HepG2 (cell line): ENCODE data around the gene GALP. TPM values are rescaled to one million over a fixed set of nuclear protein-coding genes. Genes with fewer than 3 reads are reported as not detected.

Experiments
- FIP1L1 ChIP-seq: fragments of 200-400 bp; formaldehyde crosslinking; IDR thresholded peaks from 2 replicates; pipeline ENCODE4 v1.6.1; 2018; ENCODE audit warnings: low read depth, mild to moderate bottlenecking, low read length, moderate library complexity, borderline replicate concordance; ENCODE audit not compliant: insufficient read depth
- MZF1 ChIP-seq: sonication (generic); formaldehyde crosslinking; IDR thresholded peaks from 2 replicates; pipeline ENCODE4 v1.8.1; 2023; ENCODE audit warnings: mild to moderate bottlenecking, missing genetic modification reagents, borderline replicate concordance
- PPARG ChIP-seq: conservative IDR thresholded peaks from 2 replicates; pipeline ENCODE4 v1.6.1; 2016; ENCODE audit warnings: missing biosample characterization, missing genetic modification reagents
- SNAPC4 ChIP-seq: sonication (generic); formaldehyde crosslinking; IDR thresholded peaks from 2 replicates; pipeline ENCODE4 v1.4.0; 2020; ENCODE audit warnings: mild to moderate bottlenecking, missing genetic modification reagents
- SRSF4 ChIP-seq: fragments of 200-400 bp; formaldehyde crosslinking; IDR thresholded peaks from one replicate; pipeline ENCODE4 v1.6.1; 2018; ENCODE audit warnings: mild to moderate bottlenecking, low read depth, low read length, moderate library complexity; ENCODE audit not compliant: poor library complexity, severe bottlenecking
- ZBED4 ChIP-seq: sonication (generic); formaldehyde crosslinking; IDR thresholded peaks from 2 replicates; pipeline ENCODE4 v1.4.0; 2020; ENCODE audit warnings: missing genetic modification reagents, borderline replicate concordance
- ZNF124 ChIP-seq: sonication (generic); formaldehyde crosslinking; IDR thresholded peaks from 2 replicates; pipeline ENCODE4 v1.4.0; 2020; ENCODE audit warnings: missing genetic modification reagents
- ZNF230 ChIP-seq: sonication (generic); formaldehyde crosslinking; IDR thresholded peaks from 2 replicates; pipeline ENCODE4 v1.4.0; 2020; ENCODE audit warnings: mild to moderate bottlenecking, missing genetic modification reagents
- ZNF430 ChIP-seq: sonication (generic); formaldehyde crosslinking; IDR thresholded peaks from 2 replicates; pipeline ENCODE4 v1.9.0; 2021; ENCODE audit warnings: mild to moderate bottlenecking, missing genetic modification reagents
- ZNF556 ChIP-seq: sonication (generic); formaldehyde crosslinking; IDR thresholded peaks from 2 replicates; pipeline ENCODE4 v1.4.0; 2020; ENCODE audit warnings: mild to moderate bottlenecking, missing genetic modification reagents, borderline replicate concordance
- ZNF672 ChIP-seq: sonication (generic); formaldehyde crosslinking; IDR thresholded peaks from 2 replicates; pipeline ENCODE4 v1.8.1; 2022; ENCODE audit warnings: missing genetic modification reagents
- ZNF720 ChIP-seq: sonication (generic); formaldehyde crosslinking; IDR thresholded peaks from 2 replicates; pipeline ENCODE4 v1.4.0; 2020; ENCODE audit warnings: missing genetic modification reagents
- polyA plus RNA-seq, 8 experiments: library from polyadenylated mRNA; depleted of rRNA in 3 of 8; stranded (reverse) in 7 of 8; unstranded in 1 of 8; fragments of >200 nt; fragmentation: Illumina TruSeq in 4 of 8; extraction: Trizol in 4 of 8; gene quantifications; 2 replicates each; pipeline versions ENCODE4 v1.2.1 to v1.2.3, GENCODE V29; 2011 to 2016; ENCODE audit warnings: low read depth in 4 of 8, missing spikeins in 1 of 8, mixed read lengths in 1 of 8; ENCODE audit not compliant: insufficient read depth in 1 of 8
- total RNA-seq, 5 experiments: library from RNA; depleted of rRNA; stranded (reverse); fragments of >200 nt; fragmentation: Illumina TruSeq; extraction: Trizol; gene quantifications; 2 replicates each; pipeline ENCODE4 v1.2.3, GENCODE V29; 2016; ENCODE audit warnings: low read depth in 1 of 5
- TF ChIP-seq, protein P1 (sequence below): sonication (generic); formaldehyde crosslinking; IDR thresholded peaks from 2 replicates; pipeline ENCODE4 v1.4.0; 2020; ENCODE audit warnings: missing genetic modification reagents, borderline replicate concordance
- TF ChIP-seq, protein P2 (sequence below): sonication (generic); formaldehyde crosslinking; IDR thresholded peaks from 2 replicates; pipeline ENCODE4 v1.4.0; 2020; ENCODE audit warnings: missing genetic modification reagents

Gene GALP
- total and polyA plus RNA-seq, 2 of the 13 experiments (the other 11 are each of a cell fraction or from before 2014, with no cell fraction given): not detected

DNA sequence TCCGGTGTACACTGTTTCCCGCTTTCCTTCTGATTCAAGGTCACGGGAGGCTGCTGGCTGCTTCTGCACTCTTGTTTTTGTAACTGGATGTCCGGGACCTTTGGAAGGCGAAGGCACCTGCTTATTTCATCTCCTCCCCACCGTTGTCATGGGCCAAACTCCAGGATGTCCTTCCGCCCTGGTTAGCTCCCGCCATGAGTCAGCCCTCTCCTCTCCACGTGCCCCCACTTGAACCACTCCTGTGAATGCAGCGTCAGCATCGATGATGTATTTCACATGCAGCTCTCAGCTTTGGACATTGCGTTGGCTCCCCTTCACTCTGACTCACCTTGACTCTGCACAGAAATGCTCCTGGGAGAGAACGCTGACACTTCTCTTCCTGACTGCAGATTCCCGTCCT is 5.5 kb upstream of the GALP start (continued):
- TF ChIP-seq, protein P1, sequence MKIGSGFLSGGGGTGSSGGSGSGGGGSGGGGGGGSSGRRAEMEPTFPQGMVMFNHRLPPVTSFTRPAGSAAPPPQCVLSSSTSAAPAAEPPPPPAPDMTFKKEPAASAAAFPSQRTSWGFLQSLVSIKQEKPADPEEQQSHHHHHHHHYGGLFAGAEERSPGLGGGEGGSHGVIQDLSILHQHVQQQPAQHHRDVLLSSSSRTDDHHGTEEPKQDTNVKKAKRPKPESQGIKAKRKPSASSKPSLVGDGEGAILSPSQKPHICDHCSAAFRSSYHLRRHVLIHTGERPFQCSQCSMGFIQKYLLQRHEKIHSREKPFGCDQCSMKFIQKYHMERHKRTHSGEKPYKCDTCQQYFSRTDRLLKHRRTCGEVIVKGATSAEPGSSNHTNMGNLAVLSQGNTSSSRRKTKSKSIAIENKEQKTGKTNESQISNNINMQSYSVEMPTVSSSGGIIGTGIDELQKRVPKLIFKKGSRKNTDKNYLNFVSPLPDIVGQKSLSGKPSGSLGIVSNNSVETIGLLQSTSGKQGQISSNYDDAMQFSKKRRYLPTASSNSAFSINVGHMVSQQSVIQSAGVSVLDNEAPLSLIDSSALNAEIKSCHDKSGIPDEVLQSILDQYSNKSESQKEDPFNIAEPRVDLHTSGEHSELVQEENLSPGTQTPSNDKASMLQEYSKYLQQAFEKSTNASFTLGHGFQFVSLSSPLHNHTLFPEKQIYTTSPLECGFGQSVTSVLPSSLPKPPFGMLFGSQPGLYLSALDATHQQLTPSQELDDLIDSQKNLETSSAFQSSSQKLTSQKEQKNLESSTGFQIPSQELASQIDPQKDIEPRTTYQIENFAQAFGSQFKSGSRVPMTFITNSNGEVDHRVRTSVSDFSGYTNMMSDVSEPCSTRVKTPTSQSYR (CRISPR knock-in tag): peak; percentile 38; the same call in 1 of the 2 replicates
- TF ChIP-seq ZNF230 (CRISPR knock-in tag) (no peak), ZBED4 (peak; percentile 62; the same call in 1 of the 2 replicates), ZNF720 (no peak), FIP1L1 (no peak), ZNF124 (CRISPR knock-in tag) (no peak), MZF1 (no peak; the same call in 1 of the 2 replicates), SNAPC4 (CRISPR knock-in tag) (no peak), PPARG (no peak), ZNF672 (CRISPR knock-in tag) (no peak), SRSF4 (no peak), ZNF556 (CRISPR knock-in tag) (no peak), ZNF430 (CRISPR knock-in tag) (no peak)
- TF ChIP-seq, protein P2, sequence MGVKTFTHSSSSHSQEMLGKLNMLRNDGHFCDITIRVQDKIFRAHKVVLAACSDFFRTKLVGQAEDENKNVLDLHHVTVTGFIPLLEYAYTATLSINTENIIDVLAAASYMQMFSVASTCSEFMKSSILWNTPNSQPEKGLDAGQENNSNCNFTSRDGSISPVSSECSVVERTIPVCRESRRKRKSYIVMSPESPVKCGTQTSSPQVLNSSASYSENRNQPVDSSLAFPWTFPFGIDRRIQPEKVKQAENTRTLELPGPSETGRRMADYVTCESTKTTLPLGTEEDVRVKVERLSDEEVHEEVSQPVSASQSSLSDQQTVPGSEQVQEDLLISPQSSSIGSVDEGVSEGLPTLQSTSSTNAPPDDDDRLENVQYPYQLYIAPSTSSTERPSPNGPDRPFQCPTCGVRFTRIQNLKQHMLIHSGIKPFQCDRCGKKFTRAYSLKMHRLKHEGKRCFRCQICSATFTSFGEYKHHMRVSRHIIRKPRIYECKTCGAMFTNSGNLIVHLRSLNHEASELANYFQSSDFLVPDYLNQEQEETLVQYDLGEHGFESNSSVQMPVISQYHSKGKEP (CRISPR knock-in tag): no peak
